Measurements from ENCODE around the gene ZNF860.

GRCh38 chr3:31953636-31954035, 27.9 kb upstream of the ZNF860 start:
- TF ChIP-seq CTCF (conservative IDR thresholded peaks at IDR 0.05; ENCODE audit: low read length), result no peak
- TF ChIP-seq EZH2phosphoT487 (IDR thresholded peaks at IDR 0.05; ENCODE audit: borderline replicate concordance, low read depth, low read length), result no peak

All from OCI-LY7 (cell line).